Hepatocyte (in vitro differentiated cells): ENCODE measurements around the gene RRAGC. TPM values are rescaled to one million over a fixed set of nuclear protein-coding genes. Genes with fewer than 3 reads are reported as not detected.

Experiments
- DNase-seq: peaks from one replicate; pipeline ENCODE4 v3.0.0-alpha.2; 2016; ENCODE audit warnings: low spot score
- H2AFZ ChIP-seq: fragments of 200-600 bp; sonication (generic); 2 replicates; pipeline ENCODE4 v1.6.0; 2016; ENCODE audit warnings: antibody characterized with exemption, mild to moderate bottlenecking
- H3K27ac ChIP-seq: fragments of 200-600 bp; sonication (generic); 2 replicates; pipeline ENCODE4 v1.5.1; 2016; ENCODE audit warnings: mild to moderate bottlenecking
- H3K27me3 ChIP-seq: fragments of 200-600 bp; sonication (generic); 2 replicates; pipeline ENCODE4 v1.6.1; 2016
- H3K36me3 ChIP-seq: fragments of 200-600 bp; sonication (generic); replicated peaks from 2 replicates; pipeline ENCODE4 v1.5.1; 2016; ENCODE audit warnings: low read depth; ENCODE audit not compliant: insufficient read depth
- H3K4me1 ChIP-seq: fragments of 200-600 bp; sonication (generic); 2 replicates; pipeline ENCODE4 v1.5.1; 2016; ENCODE audit warnings: mild to moderate bottlenecking, moderate library complexity; ENCODE audit not compliant: insufficient read depth
- H3K4me2 ChIP-seq: fragments of 200-600 bp; sonication (generic); 2 replicates; pipeline ENCODE4 v1.6.0; 2016
- H3K4me3 ChIP-seq: fragments of 200-600 bp; sonication (generic); 2 replicates; pipeline ENCODE4 v1.5.1; 2016; ENCODE audit warnings: mild to moderate bottlenecking
- H3K79me2 ChIP-seq: fragments of 200-600 bp; sonication (generic); 2 replicates; pipeline ENCODE4 v1.6.0; 2017; ENCODE audit warnings: mild to moderate bottlenecking
- H3K9me2 ChIP-seq: fragments of 200-600 bp; sonication (generic); replicated peaks from 2 replicates; pipeline ENCODE4 v1.6.0; 2017; ENCODE audit warnings: mild to moderate bottlenecking; ENCODE audit not compliant: insufficient read depth
- H3K9me3 ChIP-seq: fragments of 200-600 bp; sonication (generic); 2 replicates; pipeline ENCODE4 v1.5.1; 2016; ENCODE audit warnings: low read depth, mild to moderate bottlenecking
- H4K20me1 ChIP-seq: fragments of 200-600 bp; sonication (generic); 2 replicates; pipeline ENCODE4 v1.6.0; 2016; ENCODE audit warnings: mild to moderate bottlenecking; ENCODE audit not compliant: insufficient read depth, poor library complexity, severe bottlenecking
- CTCF ChIP-seq: fragments of 200-600 bp; sonication (generic); IDR thresholded peaks from 2 replicates; pipeline ENCODE4 v1.5.1; 2016; ENCODE audit warnings: antibody characterized with exemption, mild to moderate bottlenecking; ENCODE audit not compliant: poor library complexity
- EZH2 ChIP-seq: fragments of 200-600 bp; sonication (generic); IDR thresholded peaks from 2 replicates; pipeline ENCODE4 v1.6.1; 2016; ENCODE audit warnings: antibody characterized with exemption, mild to moderate bottlenecking, borderline replicate concordance
- EZH2phosphoT487 ChIP-seq: fragments of 200-600 bp; sonication (generic); IDR thresholded peaks from one replicate; pipeline ENCODE4 v1.6.1; 2018; ENCODE audit warnings: antibody characterized with exemption, mild to moderate bottlenecking, low read depth, moderate library complexity; ENCODE audit not compliant: unreplicated experiment, severe bottlenecking
- WGBS: methylation state at CpG from one replicate; pipeline ENCODE4 v1.1.6; 2016; ENCODE audit warnings: low lambda C conversion rate; ENCODE audit errors: missing lambda C conversion rate; 5-methylcytosine and 5-hydroxymethylcytosine counted together
- polyA plus RNA-seq: library from polyadenylated mRNA; unstranded; fragments of >200 nt; fragmentation: Nextera tagmentation; extraction: Ambion mirVana; gene quantifications from 2 replicates; pipeline ENCODE4 v1.2.1, GENCODE V29; 2016
- total RNA-seq: library from RNA; depleted of rRNA; stranded (reverse); fragments of >200 nt; gene quantifications from 2 replicates; pipeline ENCODE4 v1.2.3, GENCODE V29; 2014

The RRAGC gene
- total and polyA plus RNA-seq, 2 experiments from 2014 or later = 21.7 to 36.6 TPM

- no peaks in the 10 kb centered on the region for H3K36me3 ChIP-seq
- no peak overlapping the region for H3K27ac ChIP-seq
- TF ChIP-seq EZH2 (no peak), CTCF (peak; percentile 6), EZH2phosphoT487 (no peak)
- H3K79me2 ChIP-seq = no peaks in the 10 kb centered on the region
- H2AFZ ChIP-seq = no peak overlapping the region
- no peaks in the 10 kb centered on the region for H3K27me3 ChIP-seq
- no peak overlapping the region for H3K4me2 ChIP-seq
- DNase-seq = no peak
- H3K4me3 ChIP-seq = no peak overlapping the region
- H3K9me2 ChIP-seq = no peaks in the 10 kb centered on the region
- H4K20me1 ChIP-seq = no peaks in the 10 kb centered on the region
- WGBS = 64% methylated on average over 1 of the region's 1 CpG
- H3K9me3 ChIP-seq = no peaks in the 10 kb centered on the region
- no peaks in the 10 kb centered on the region for H3K4me1 ChIP-seq
These were observed 32.2 kb upstream of the RRAGC start for GRCh38 chr1:38891753-38892152.

GRCh38 chr1:38889589-38889988 is 30.0 kb upstream of the RRAGC start:
- Histone ChIP-seq H3K4me2 (no peak overlapping the region), H3K4me1 (no peaks in the 10 kb centered on the region), H3K4me3 (no peak overlapping the region), H3K27ac (no peak overlapping the region), H3K9me3 (no peaks in the 10 kb centered on the region), H3K27me3 (no peaks in the 10 kb centered on the region), H3K79me2 (no peaks in the 10 kb centered on the region), H3K9me2 (no peaks in the 10 kb centered on the region), H3K36me3 (no peaks in the 10 kb centered on the region), H4K20me1 (no peaks in the 10 kb centered on the region), H2AFZ (no peak overlapping the region)
- TF ChIP-seq EZH2phosphoT487 (no peak), CTCF (no peak)
- DNase-seq = no peak
- WGBS = 83% methylated on average over 5 of the region's 5 CpGs

GRCh38 chr1:38888423-38889333 is 29.1 kb upstream of the RRAGC start:
- Histone ChIP-seq H3K9me3 (no peaks in the 10 kb centered on the region), H4K20me1 (no peaks in the 10 kb centered on the region), H3K27me3 (no peaks in the 10 kb centered on the region), H2AFZ (no peak overlapping the region), H3K79me2 (no peaks in the 10 kb centered on the region), H3K36me3 (no peaks in the 10 kb centered on the region), H3K9me2 (no peaks in the 10 kb centered on the region), H3K4me1 (no peaks in the 10 kb centered on the region), H3K4me2 (no peak overlapping the region), H3K27ac (no peak overlapping the region), H3K4me3 (no peak overlapping the region)
- no peak for DNase-seq
- 83% methylated on average over 9 of the region's 9 CpGs for WGBS
- TF ChIP-seq CTCF (no peak), EZH2phosphoT487 (no peak), EZH2 (no peak)
